MM.1S (cell line): Measurements from ENCODE around the gene CSF1R.

Source experiments
- DNase-seq: peaks from one replicate; pipeline ENCODE4 v3.0.0-alpha.2; 2015
- H2AFZ ChIP-seq: fragments of 300-600 bp; sonication (generic); 2 replicates; pipeline ENCODE4 v1.6.0; 2016; ENCODE audit warnings: antibody characterized with exemption, low read length
- H3F3A ChIP-seq: fragments of 300-600 bp; sonication (generic); 2 replicates; pipeline ENCODE4 v1.6.1; 2016; ENCODE audit warnings: mild to moderate bottlenecking, antibody characterized with exemption, low read length, moderate library complexity, mixed read lengths; ENCODE audit not compliant: insufficient read depth
- H3K27ac ChIP-seq: fragments of 300-600 bp; sonication (generic); 2 replicates; pipeline ENCODE4 v1.5.1; 2016; ENCODE audit warnings: mild to moderate bottlenecking, low read length
- H3K27me3 ChIP-seq: fragments of 300-600 bp; sonication (generic); replicated peaks from 2 replicates; pipeline ENCODE4 v1.6.0; 2016; ENCODE audit warnings: low read length; ENCODE audit not compliant: insufficient read depth
- H3K36me3 ChIP-seq: fragments of 300-600 bp; sonication (generic); replicated peaks from 2 replicates; pipeline ENCODE4 v1.6.1; 2016; ENCODE audit warnings: mild to moderate bottlenecking, low read length, mixed read lengths; ENCODE audit not compliant: insufficient read depth
- H3K4me1 ChIP-seq: fragments of 300-600 bp; sonication (generic); 2 replicates; pipeline ENCODE4 v1.6.1; 2016; ENCODE audit warnings: low read length, mixed read lengths
- H3K4me2 ChIP-seq: fragments of 300-600 bp; sonication (generic); 2 replicates; pipeline ENCODE4 v1.6.0; 2016; ENCODE audit warnings: low read depth, low read length
- H3K4me3 ChIP-seq: fragments of 300-600 bp; sonication (generic); 2 replicates; pipeline ENCODE4 v1.5.1; 2016; ENCODE audit warnings: low read length, mixed read lengths
- H3K79me2 ChIP-seq: fragments of 300-600 bp; sonication (generic); 2 replicates; pipeline ENCODE4 v1.6.1; 2016; ENCODE audit warnings: mixed run types, low read length, mixed read lengths
- H3K9ac ChIP-seq: fragments of 300-600 bp; sonication (generic); 2 replicates; pipeline ENCODE4 v1.6.1; 2016; ENCODE audit warnings: low read length, mixed read lengths
- H3K9me2 ChIP-seq: fragments of 300-600 bp; sonication (generic); replicated peaks from 2 replicates; pipeline ENCODE4 v1.6.1; 2016; ENCODE audit warnings: mild to moderate bottlenecking, low read length, mixed read lengths; ENCODE audit not compliant: insufficient read depth
- H3K9me3 ChIP-seq: fragments of 300-600 bp; sonication (generic); replicated peaks from 2 replicates; pipeline ENCODE4 v1.6.1; 2016; ENCODE audit warnings: mild to moderate bottlenecking, low read length, mixed read lengths; ENCODE audit not compliant: insufficient read depth
- H4K20me1 ChIP-seq: fragments of 300-600 bp; sonication (generic); 2 replicates; pipeline ENCODE4 v1.6.1; 2016; ENCODE audit warnings: mild to moderate bottlenecking, low read length, moderate library complexity, mixed read lengths; ENCODE audit not compliant: insufficient read depth
- EZH2 ChIP-seq: fragments of 300-600 bp; sonication (generic); optimal IDR thresholded peaks from 2 replicates; pipeline ENCODE3; 2017; ENCODE audit warnings: low read depth, mild to moderate bottlenecking, antibody characterized with exemption, low read length, mixed read lengths
- EZH2phosphoT487 ChIP-seq: fragments of 300-600 bp; sonication (generic); IDR thresholded peaks from 2 replicates; pipeline ENCODE4 v1.6.1; 2018; ENCODE audit warnings: antibody characterized with exemption, low read length
- TF ChIP-seq, protein P1 (sequence below): fragments of 300-600 bp; sonication (generic); IDR thresholded peaks from 2 replicates; pipeline ENCODE4 v1.5.1; 2016; ENCODE audit warnings: antibody characterized with exemption, low read length, mixed read lengths

The CSF1R gene

GRCh38 chr5:150101023-150101422 is 14.7 kb upstream of the CSF1R start:
- no peaks in the 10 kb centered on the region for H3K9me2 ChIP-seq
- H2AFZ ChIP-seq: no peak overlapping the region
- H3K27ac ChIP-seq: no peak overlapping the region
- no peak for TF ChIP-seq EZH2phosphoT487
- TF ChIP-seq, protein P1, sequence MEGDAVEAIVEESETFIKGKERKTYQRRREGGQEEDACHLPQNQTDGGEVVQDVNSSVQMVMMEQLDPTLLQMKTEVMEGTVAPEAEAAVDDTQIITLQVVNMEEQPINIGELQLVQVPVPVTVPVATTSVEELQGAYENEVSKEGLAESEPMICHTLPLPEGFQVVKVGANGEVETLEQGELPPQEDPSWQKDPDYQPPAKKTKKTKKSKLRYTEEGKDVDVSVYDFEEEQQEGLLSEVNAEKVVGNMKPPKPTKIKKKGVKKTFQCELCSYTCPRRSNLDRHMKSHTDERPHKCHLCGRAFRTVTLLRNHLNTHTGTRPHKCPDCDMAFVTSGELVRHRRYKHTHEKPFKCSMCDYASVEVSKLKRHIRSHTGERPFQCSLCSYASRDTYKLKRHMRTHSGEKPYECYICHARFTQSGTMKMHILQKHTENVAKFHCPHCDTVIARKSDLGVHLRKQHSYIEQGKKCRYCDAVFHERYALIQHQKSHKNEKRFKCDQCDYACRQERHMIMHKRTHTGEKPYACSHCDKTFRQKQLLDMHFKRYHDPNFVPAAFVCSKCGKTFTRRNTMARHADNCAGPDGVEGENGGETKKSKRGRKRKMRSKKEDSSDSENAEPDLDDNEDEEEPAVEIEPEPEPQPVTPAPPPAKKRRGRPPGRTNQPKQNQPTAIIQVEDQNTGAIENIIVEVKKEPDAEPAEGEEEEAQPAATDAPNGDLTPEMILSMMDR: no peak
- TF ChIP-seq EZH2: no peak
- no peak overlapping the region for H3K4me3 ChIP-seq
- H3K27me3 ChIP-seq: no peaks in the 10 kb centered on the region
- no peaks in the 10 kb centered on the region for H3K9me3 ChIP-seq
- no peak for DNase-seq
- no peak overlapping the region for H3K9ac ChIP-seq
- H3F3A ChIP-seq: peaks cover 7% of the 10 kb centered on the region; the same call in 1 of the 2 replicates
- H3K4me1 ChIP-seq: peaks cover 11% of the 10 kb centered on the region
- no peaks in the 10 kb centered on the region for H4K20me1 ChIP-seq
- H3K4me2 ChIP-seq: no peak overlapping the region
- no peaks in the 10 kb centered on the region for H3K36me3 ChIP-seq
- H3K79me2 ChIP-seq: no peaks in the 10 kb centered on the region

DNA sequence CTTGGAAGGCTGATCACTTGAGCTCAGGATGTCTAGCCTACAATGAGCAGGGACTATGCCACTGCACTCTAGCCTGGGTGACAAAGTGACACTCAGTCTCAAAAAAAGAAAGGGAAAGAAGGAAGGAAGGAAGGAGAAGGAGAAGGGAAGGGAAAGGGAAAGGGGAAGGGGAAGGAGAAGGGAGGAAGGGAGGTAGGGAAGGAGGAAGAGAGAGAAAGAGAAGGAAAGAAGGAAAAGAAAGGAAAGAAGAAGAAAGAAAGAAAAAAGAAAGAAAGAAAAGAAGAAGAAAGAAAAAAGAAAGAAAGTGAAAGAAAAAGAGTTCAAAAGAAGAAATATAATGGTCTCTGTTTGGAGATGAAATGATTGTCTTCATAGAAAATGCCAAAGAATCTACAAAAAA is 10.8 kb upstream of the CSF1R start:
- H3K9ac ChIP-seq: no peak overlapping the region
- no peaks in the 10 kb centered on the region for H3K27me3 ChIP-seq
- H3F3A ChIP-seq: no peaks in the 10 kb centered on the region
- H3K4me2 ChIP-seq: no peak overlapping the region
- H2AFZ ChIP-seq: no peak overlapping the region
- no peaks in the 10 kb centered on the region for H3K9me2 ChIP-seq
- peaks cover 5% of the 10 kb centered on the region; the same call in 1 of the 2 replicates for H3K4me1 ChIP-seq
- H3K79me2 ChIP-seq: no peaks in the 10 kb centered on the region
- TF ChIP-seq, protein P1: no peak
- no peak for TF ChIP-seq EZH2
- no peak for TF ChIP-seq EZH2phosphoT487
- H3K27ac ChIP-seq: no peak overlapping the region
- H3K4me3 ChIP-seq: no peak overlapping the region
- H4K20me1 ChIP-seq: no peaks in the 10 kb centered on the region
- no peak for DNase-seq
- no peaks in the 10 kb centered on the region for H3K36me3 ChIP-seq
- H3K9me3 ChIP-seq: no peaks in the 10 kb centered on the region

DNA sequence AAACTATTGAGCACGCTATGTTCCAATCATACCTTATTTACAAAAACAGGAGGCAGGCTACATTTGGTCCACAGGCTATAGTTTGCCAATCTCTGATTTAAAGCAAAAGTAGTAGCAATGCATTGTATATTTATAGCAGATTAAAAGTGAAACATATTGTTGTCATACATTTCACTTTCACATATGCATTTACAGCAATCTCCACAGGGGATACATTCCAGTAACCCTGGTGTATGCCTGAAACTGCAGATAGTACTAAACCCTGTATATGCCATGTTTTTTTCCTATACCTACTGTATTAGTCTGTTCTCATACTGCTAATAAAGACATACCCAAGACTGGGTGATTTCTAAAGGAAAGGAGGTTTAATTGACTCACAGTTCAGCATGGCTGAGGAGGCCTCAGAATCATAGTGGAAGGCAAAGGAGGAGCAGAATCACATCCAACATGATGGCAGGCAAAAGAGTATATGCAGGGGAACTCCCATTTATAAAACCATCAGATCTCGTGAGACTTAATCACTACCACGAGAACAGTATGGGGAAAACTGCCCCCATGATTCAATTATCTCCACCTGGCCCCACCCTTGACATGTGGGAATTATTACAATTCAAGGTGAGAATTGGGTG is 5.9 kb upstream of the CSF1R start:
- Histone ChIP-seq H3K36me3 (no peaks in the 10 kb centered on the region), H3K4me3 (no peak overlapping the region), H2AFZ (no peak overlapping the region), H3K9ac (no peak overlapping the region), H4K20me1 (no peaks in the 10 kb centered on the region), H3K79me2 (no peaks in the 10 kb centered on the region), H3K27ac (no peak overlapping the region), H3K9me3 (no peaks in the 10 kb centered on the region), H3K27me3 (no peaks in the 10 kb centered on the region), H3K4me1 (peaks cover 5% of the 10 kb centered on the region; the same call in 1 of the 2 replicates), H3K9me2 (no peaks in the 10 kb centered on the region), H3F3A (no peaks in the 10 kb centered on the region), H3K4me2 (no peak overlapping the region)
- DNase-seq: peak; percentile 16
- no peak for TF ChIP-seq EZH2
- TF ChIP-seq, protein P1: no peak
